ENCODE results near the gene INTS6.
"Not testable (repeated sequence)": the region's sequence is repeated elsewhere in the genome, so short reads cannot be mapped to it uniquely, and the experiment has no call there.

Gene INTS6

DNA sequence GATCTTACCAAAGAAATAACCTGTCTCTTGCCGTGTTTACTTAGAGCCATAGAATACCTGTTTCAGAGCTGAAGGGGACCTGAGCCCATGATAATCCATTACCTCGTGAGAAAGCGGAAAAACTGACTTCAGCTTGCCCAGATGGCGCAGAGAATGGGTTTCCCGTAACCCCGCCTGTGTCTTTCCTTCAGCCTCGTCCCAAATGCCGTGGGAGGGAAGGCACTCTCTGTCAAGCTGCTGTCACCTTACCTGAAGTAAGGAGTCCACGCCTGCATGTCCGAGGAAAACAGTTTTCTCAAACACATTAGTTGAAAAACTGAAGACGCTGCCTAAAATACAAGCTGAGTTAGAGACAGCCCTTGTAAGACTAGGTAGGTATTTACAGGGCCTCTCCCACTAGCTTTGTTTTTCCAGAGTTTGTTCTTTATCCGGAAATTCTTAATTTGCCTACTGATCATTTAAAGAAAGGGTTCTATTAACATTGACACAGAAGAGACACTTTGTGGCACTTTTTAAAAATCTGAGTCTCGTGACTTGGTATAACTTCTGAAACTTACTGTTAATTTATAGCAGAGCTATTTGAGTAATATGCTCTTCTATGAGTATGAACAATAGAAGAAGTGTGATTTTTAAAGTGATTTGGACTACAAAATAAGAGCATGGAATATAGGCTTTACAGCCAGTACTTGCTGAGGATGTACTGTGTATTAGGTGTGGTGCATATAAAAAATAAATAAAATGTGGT is 1.3 kb upstream of the INTS6 start:
- DNase-seq = peak; percentile 37

DNA sequence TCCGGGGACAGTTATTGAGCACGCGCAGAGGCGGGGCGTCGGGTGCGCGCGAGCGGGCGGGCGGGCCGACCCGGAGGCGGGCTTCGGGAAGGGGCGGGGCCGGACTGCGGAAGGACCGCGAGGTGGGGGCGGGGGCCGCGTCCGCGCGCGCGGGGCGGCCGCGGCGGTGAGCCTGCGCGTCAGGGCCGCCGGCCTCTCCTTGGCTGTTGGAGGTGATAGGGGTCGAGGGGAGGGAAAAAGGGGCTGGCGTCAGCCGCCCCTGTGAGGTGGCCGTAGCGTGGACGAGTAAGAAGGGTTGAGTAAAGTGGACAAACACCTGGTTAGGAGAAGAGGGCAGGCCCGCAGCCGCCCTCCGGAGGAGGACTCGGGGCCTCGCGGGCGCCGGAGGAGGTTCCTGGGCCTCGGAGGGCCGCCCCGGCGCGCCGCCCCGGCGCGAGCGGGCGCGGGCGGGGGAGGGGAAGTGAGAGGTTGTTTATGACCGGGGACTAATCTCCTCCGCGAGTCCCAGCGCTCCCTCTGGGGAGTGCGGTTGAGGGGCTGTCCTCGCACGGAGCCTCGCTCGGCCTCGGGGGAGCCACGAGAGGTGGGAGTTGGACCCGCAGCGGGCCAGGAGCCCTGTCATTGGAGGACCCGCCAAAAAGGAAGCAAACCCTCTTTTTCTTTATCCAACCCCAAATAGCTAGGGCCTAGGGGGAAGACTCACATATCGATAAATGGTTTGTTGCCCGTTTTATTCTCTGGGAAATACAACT is 547 bp upstream of the INTS6 start:
- DNase-seq = peak; percentile 79

DNA sequence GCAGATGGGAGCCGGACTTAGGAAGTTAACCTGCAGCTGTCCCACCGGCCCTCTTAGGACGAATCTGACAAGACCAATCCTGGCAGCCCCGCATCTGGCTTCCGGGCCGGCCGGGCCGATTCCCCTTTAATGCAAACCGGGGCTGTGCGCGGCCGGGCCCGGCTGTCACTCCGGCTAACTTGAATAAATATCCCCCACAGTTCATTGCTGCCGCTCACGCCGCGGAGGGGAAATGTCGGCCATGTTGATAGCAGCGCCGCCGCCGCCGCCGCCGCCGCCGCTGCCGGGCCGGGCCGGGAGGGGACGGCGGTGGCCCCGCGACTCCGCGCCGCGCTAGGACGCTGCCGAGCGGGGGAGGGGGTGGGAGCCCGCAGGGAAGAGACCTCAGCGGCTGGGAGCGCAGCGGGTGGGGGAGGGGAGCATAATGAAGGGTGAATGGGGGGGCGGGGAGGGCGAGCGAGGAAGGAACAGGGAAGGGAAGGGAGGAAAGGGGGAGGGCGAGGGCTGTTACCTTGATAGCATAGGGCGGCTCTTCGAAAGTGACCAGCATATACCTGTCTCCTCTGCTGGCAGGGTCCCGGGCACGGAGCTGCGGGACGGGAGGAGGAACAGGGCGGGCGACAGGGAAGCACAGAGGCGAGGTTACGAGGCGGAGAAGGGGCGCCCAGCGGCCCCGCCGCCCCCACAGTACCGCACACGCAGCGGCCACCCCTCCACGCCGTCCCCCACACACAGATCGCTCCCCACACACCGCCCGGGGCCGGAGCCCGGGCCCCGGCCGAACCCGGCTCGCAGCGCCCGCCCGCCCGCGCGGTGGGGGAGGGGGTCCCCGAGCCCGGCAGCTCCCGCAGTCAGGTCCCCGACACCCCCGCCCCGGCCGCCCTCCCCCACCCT is 1.1 kb downstream of the INTS6 start:
- DNase-seq = peak; percentile 78

DNA sequence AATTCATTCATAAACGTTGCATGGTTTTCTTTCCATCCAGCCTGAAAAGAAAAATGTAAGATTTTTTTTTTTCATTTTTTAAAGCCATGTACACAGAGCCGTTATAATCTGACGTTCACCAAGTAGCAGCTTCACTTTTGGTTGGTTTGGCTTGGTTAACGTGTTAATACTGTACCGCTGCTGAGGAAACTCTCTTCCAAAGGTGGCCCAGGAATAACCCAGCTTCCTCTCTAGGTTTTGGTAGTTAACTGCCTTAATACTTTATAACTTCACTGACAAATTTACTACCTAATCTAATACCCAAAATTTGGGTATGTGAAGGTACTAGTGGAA is 1.7 kb downstream of the INTS6 start:
- DNase-seq = no peak

DNA sequence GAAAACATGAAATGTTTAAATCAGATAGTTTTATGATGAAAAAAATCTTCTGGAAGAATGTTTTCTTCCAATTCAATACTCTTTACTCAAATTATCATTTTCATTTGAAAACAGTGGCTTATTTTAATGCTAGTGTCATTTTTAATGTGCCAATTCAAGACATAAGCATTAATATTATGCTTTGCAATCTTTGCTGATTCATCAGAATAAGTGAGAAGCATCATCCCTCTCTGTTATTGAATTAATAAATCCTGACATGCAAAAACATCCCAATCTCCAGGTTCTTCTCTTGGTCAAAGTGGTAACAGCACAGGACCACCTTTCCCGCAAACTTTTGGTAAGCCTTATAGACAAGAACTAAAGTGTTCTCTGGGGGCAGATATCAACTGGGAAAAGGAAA is 3.8 kb downstream of the INTS6 start:
- no peak for DNase-seq

DNA sequence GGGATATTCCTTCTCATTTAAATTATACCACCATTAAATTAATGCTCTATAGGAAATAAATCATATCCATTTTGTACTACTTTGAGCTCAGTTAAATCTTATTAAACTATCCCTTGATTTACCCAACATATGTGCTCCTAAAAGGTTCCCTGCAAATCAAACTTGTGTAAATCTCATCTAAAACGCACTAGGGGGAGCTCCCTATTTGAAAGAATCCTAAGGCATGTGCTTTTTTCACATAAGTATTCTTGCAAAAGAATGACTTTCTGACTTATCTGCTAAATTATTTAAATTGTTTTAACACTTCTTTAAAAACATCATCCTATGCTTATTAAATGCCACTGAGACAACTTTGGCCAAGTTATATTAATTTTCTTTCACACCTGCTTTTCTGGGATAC is 7.9 kb downstream of the INTS6 start:
- no peak for DNase-seq

DNA sequence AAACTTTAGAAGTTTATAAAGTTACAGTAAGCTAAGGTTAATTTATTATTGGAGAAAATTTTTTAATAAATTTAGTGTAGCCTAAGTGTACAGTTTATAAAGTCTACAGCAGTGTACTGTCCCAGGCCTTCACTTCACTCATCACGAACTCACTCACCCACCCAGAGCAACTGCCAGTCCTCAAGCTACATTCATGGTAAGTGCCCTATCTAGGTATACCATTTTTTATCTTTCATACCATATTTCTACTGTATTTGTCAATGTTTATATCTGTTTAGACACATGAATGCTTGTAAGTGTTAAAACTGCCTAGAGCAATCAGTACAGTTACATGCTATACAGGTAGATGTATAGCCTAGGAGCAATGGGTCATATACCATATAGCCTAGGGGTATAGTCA is 12.5 kb downstream of the INTS6 start:
- no peak for DNase-seq

DNA sequence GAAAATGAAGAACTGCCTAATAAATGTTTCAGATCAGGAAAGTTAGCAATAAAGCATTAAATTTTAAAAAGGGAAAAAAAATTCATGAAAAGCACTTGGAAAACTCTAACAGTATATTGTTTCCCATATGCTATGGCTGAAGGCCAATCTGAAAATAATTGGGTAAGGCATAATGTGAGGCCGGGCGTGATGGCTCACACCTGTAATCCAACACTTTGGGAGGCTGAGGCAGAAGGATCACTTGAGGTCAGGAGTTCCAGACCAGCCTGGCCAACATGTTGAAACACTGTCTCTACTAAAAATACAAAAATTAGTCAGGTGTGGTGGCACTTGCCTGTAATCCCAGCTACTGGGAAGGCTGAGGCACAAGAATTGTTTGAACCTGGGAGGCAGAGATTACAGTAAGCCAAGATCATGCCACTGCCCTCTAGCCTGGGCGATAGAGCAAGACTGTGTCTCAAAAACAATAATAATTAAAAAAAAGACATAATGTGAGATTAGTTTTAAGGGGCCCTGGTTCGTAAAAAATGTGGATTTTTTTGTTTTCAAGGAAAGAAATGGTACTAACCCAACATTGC is 15.2 kb downstream of the INTS6 start:
- DNase-seq = no peak

DNA sequence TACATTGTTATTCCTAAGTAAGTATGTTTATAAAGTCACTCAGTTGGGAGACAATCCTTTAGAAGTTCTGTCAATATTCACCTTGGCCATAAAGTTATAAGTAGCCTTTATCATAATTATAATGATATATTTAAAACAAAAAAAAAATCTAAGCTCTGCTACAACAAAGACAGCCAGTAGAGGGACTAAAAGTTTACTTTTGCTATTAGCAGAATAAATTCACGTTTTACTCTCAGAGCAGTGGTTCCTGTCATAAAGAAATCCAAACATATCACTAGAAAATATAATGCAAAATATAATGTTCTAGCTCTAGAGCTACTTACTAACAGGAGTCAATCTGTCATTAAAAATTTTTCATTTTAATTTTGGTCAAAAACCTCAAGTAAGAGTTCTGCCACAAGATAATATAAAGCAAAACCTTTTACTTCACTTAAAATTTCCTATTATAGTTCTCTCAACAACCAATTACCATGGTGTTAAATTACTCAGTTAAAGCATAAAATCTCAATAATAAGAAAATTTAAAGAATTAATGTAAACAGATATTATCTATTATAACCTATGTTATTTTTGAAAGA is 17.7 kb downstream of the INTS6 start:
- no peak for DNase-seq

DNA sequence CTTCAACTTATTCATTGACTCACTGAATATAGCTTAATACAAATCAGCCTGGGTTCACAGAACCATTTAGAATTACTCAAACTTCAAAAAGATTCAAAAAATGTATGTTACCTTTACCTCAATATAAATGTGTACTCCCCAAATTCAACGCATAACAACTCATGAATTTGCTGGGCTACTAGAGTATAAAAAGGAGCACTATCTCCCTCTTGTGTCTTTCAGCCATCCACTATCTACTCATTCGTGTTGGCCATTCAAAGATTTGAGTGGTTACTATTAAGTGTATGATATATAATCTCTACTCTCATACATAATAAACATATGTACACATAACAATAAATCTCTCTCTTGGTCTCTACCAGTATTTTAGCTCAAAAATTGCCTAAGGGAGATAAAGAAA is 20.3 kb downstream of the INTS6 start:
- DNase-seq = no peak

DNA sequence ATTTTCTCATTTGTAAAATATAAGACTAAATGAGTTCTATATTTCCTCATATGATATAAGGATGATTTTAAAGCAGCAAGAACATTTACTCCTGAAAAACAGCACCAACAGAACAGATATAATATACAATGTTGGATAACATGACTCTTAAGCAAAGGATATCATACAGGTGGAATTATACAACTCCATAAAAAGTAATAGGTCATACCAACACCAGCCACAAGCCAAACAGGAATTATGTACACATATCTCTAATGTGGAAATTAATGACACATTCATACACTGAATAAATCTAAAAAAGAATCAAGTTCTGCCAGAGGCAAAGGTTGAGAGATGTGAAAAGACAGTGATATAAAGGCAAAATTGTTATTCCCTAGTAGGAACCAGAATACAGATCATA is 25.9 kb downstream of the INTS6 start:
- DNase-seq = no peak

DNA sequence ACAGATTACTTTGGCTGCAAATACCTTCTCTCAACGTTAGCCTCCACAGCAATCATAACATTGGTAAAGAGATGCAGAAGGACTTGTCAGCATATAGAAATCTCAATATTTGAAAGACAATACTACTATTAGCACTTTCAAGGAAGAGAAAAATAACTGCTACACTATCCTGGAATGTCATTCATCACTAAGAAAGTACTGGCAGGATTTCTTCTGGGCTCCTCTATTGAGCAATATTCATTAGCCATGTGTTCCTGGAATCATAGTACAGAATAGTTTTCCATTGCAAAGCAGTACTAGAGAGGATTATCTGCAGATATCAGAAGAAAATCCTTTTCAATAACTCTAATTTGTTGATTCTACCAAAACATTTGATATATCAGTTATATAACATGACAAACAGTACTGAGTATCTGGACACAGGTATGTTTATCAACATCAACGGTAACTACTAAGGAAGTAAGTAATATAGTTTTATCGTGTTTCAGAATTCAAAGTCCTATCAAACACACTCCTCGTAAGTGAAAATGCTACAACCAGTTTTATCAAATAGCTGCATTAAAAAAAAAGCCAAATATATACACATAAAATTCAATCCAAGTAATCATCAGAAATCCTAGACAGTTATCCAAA is 27.3 kb downstream of the INTS6 start:
- no peak for DNase-seq

DNA sequence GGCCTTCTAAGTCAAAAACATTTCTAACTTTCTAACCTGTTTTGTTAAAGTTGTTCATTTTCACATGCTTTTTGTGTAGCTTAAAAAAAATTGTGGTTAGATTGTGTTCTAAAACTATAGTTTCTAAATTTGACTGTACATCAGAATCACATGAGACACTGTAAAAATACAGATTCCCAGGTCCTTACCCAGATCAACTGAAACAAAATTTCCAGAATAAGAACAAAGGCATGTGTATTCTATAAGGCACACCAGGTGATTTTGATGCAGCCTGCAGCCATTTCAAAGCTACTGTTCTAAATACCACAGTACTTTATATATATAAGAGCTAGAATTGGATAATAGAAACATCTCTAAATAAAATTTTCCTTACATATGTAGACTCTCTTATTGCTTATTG is 29.1 kb downstream of the INTS6 start:
- no peak for DNase-seq

DNA sequence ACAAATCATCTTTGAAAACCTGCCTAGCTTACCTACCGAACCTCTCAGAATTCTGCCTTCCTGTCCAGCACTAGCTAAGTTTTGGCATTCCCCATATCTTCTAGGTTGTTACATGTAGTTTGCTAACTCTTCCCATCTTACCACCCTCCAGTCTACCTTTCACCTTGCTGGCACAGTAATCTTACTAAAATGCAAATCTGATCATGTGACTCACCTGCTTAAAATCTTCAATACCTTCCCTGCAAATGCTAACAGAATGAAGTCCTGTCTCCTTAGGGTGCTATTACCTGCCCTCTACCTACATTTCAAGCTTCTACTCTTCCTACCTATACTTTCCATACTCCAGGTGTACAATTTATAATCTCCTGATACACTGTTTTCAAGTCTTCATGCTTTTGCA is 30.4 kb downstream of the INTS6 start:
- no peak for DNase-seq

DNA sequence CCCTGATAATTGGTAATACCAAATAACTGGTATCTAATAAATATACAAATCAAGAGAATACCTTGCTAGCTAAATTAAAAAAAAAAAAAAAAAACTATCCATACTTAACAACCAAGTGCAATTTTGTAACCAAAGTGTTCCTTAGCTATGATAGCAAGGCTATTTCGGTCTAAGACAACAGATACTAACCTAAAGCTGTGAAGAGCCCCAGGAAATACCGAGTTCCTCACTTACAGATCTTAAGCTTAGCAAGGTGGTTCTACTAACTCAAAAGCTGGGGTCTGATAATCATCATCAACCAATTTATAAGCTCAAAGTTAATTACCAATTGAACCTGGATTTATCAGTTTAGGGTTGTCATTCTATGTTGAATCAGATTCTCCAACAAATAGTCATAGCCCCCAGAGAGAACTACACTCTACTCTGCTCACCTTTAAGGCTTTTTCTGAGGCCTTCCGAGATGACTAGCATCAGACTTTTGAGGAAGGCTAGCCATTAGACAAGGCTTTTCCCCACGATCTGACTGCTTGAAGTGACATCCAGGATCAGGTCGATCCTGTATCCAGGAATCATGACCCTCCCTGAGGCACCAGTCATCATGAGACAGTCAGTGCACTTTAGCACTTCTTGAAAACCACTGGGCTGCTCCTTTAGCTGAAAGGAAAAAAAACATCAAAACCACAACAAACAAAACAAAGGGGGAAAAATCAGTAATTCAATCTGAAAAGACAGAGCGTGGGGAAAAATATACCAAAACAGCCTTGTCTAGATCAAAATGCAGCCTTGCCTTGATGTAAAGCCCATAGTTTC is 31.9 kb downstream of the INTS6 start:
- DNase-seq = no peak

DNA sequence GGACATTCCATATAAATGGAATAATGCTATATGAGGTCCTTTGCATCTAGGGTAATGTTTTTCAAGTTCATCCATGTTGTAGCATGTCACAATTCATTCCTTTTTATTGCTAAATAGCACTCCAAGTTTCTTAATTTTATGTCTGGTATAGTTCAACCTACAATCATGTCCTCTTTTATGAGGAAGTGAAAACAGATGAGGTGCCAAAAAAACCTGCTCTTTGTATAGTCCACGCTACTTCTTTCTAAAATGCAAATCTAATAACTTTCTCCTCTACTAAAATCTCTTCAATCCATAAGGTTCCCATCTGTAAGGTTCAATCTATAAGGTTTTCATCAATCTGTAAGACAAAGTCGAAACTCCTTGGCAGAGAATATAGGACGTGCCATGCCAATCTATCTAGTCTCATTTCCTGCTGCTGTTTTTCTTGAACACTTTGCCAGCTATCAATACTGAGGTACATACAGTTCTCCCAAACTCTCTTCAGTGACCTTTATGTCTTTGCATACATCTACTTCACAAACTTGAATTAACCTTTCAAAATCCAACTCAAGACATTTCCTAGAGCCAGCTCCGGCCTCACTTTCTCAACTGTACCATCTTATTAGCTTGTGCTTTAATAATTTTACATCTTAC is 33.7 kb downstream of the INTS6 start:
- no peak for DNase-seq

DNA sequence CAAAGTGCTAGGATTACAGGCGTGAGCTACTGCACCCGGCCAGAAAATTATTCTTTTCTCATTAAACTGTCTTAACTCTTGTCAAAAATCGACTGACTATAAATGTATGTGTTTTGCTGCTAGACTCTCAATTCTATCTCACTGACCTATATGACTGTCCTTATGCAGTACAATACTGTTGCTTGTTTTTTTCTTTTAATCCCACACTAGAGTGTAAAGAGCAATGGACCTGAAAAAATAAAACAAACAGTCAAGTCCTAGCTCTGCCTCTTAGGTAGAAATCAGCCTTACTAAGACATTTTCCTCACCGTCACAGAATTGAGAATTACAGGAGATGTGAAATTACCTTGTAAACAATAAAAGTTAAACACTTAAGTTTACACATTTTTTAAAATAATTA is 35.1 kb downstream of the INTS6 start:
- DNase-seq = no peak

DNA sequence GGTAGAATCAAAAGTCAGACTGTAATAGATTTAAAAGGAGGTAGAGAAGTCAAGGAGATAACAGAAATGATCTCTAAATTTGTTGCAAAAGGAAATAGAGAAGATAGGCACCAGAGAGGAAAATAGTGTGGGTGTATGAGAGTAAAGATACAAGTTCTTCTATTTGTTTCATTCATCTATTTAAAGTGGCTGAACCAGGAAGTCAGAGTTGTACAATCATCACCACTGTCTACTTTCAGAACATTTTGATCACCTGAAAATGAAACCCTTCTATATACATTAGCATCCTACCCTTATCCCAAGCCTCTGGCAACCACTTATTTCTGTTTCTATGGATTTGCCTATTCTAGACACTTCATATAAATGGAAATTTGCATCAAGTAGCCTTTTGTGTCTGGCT is 36.7 kb downstream of the INTS6 start:
- no peak for DNase-seq

DNA sequence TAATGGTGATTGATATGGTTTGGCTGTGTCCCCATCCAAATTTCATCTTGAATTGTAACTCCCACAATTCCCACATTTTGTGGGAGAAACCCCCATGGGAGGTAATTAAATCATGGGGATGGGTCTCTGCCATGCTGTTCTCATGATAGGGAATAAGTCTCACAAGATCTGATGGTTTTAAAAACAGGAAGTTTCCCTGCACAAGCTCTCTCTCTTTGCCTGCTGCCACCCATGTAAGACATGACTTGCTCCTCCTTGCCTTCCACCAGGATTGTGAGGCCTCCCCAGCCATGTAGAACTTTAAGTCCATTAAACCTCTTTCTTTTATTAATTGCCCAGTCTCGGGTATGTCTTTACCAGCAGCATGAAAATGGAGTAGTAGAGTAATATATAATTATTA is 37.5 kb downstream of the INTS6 start:
- not testable (repeated sequence) for DNase-seq

DNA sequence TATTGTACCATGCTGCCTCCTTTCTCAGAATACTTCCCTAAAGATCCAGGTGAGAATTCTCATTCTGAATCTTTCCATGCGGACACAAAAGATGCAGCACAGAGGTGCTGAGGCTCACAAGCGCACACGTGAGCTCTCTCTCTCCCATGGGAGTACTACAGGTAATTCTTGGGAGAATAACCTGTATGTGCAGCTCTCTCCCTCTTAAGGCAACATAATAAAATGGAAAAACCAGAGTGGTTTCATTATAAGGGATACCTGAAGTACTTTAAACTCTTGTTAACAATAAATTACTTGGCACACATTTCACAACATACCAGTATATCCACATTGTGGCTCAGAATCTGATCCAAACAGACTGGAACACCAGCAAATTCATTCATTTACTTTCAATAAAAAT is 40.4 kb downstream of the INTS6 start:
- DNase-seq = no peak

DNA sequence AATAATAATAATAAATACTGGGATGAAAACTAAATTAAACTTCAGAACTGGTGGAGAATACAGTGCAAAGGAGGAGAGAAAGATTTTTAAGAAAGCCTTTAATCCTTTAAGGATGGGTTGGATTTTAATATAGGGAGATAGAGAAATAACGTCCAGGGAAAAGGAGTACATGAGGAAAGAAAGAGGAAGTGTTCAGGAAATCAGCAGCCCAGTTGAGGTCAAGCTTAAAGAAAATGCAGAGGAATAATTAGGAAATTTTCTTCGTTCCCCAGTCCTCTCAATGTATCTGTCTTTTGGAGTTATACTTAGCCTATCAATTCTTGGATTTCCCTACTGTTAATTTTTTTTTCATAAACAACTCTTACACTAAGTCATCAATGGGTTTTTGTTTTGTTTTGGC is 47.7 kb downstream of the INTS6 start:
- no peak for DNase-seq

Data from activated naive CD4-positive, alpha-beta T cell treated with anti-CD3 and anti-CD28 coated beads, Interleukin-2, amount 50 U/mL, for 16 hours (primary cell).